Thyroid gland (tissue), 4 donors: ENCODE results near the gene PCDHB16.

Source experiments
- CTCF ChIP-seq, 6 experiments: fragments of 200-600 bp in 3 of 6; fragments of 450-650 bp in 3 of 6; sonication (generic) in 3 of 6; IDR thresholded peaks; one replicate each; pipeline ENCODE4 v1.5.1; 2016 to 2019; ENCODE audit warnings: antibody characterized with exemption in 6 of 6, mild to moderate bottlenecking in 2 of 6, inconsistent platforms in 1 of 6, moderate library complexity in 1 of 6
- POLR2A ChIP-seq, 2 donors: fragments of 450-650 bp; IDR thresholded peaks; one replicate each; pipeline ENCODE4 v1.6.1; 2017; ENCODE audit warnings: antibody characterized with exemption in 2 of 2, mild to moderate bottlenecking in 2 of 2, moderate library complexity in 1 of 2

- no peak for TF ChIP-seq CTCF (IDR thresholded peaks at IDR 0.05)
- no peak for TF ChIP-seq POLR2A (IDR thresholded peaks at IDR 0.05)
Observed at GRCh38 chr5:141150993-141151325, 31.2 kb upstream of the PCDHB16 start.
